Calu3 (cell line): Measurements from ENCODE around the gene EEF1G. TPM values are rescaled to one million over a fixed set of nuclear protein-coding genes. Genes with fewer than 3 reads are reported as not detected.

Experiments used
- BruUV-seq: library from RNA; stranded (reverse); fragments of 400-500 nt; replicated peaks from 2 replicates; lab custom pipeline; 2021; lab: Mats Ljungman, UMichigan
- CTCF ChIA-PET: fragments of 300-600 bp; sonication (Branson Sonifier 250); formaldehyde crosslinking; loops from one replicate; lab custom pipeline; 2022; ENCODE audit warnings: antibody characterized with exemption; lab: Charles Lee
- DNase-seq: peaks from one replicate; pipeline ENCODE4 v3.0.0; 2022
- H3K27ac Mint-ChIP-seq: one replicate; pipeline ENCODE4 v1.8.0; 2022; ENCODE audit warnings: mixed read lengths; ENCODE audit not compliant: unreplicated experiment
- H3K27me3 Mint-ChIP-seq: one replicate; pipeline ENCODE4 v1.8.0; 2022; ENCODE audit warnings: mixed read lengths; ENCODE audit not compliant: unreplicated experiment
- H3K36me3 Mint-ChIP-seq: one replicate; pipeline ENCODE4 v1.8.0; 2022; ENCODE audit warnings: mild to moderate bottlenecking, moderate library complexity, mixed read lengths; ENCODE audit not compliant: insufficient read depth, unreplicated experiment
- H3K4me1 Mint-ChIP-seq: one replicate; pipeline ENCODE4 v1.8.0; 2022; ENCODE audit warnings: mild to moderate bottlenecking, low read depth, mixed read lengths; ENCODE audit not compliant: unreplicated experiment
- H3K4me3 Mint-ChIP-seq: one replicate; pipeline ENCODE4 v1.8.0; 2022; ENCODE audit warnings: mild to moderate bottlenecking, low read depth, moderate library complexity, mixed read lengths; ENCODE audit not compliant: unreplicated experiment
- H3K9me3 Mint-ChIP-seq: one replicate; pipeline ENCODE4 v1.8.0; 2022; ENCODE audit warnings: low read depth, mixed read lengths; ENCODE audit not compliant: unreplicated experiment
- intact Hi-C: fragments of 100-400 bp; cut with micrococcal nuclease; formaldehyde crosslinking; loops from one replicate; pipeline ENCODE4 v1.10.0; 2022; ENCODE audit not compliant: unreplicated experiment
- total RNA-seq: library from RNA; stranded (reverse); gene quantifications from 2 replicates; pipeline ENCODE4 v1.2.3, GENCODE V29; 2022
- TF ChIP-seq, protein P1 (sequence below): fragments of 200-600 bp; IDR thresholded peaks from one replicate; pipeline ENCODE4 v1.8.0; 2022; ENCODE audit warnings: antibody characterized with exemption; ENCODE audit not compliant: unreplicated experiment

Gene EEF1G
- total RNA-seq, 1 experiment from 2014 or later, result 1,189 TPM

GRCh38 chr11:62536301-62536957 is 37.3 kb downstream of the EEF1G start:
- Mint-ChIP-seq H3K27ac (peak overlapping the region; percentile 46), H3K36me3 (peaks cover 78% of the 10 kb centered on the region), H3K4me3 (no peak overlapping the region), H3K9me3 (no peaks in the 10 kb centered on the region), H3K27me3 (no peaks in the 10 kb centered on the region), H3K4me1 (peaks cover 31% of the 10 kb centered on the region)
- TF ChIP-seq, protein P1, sequence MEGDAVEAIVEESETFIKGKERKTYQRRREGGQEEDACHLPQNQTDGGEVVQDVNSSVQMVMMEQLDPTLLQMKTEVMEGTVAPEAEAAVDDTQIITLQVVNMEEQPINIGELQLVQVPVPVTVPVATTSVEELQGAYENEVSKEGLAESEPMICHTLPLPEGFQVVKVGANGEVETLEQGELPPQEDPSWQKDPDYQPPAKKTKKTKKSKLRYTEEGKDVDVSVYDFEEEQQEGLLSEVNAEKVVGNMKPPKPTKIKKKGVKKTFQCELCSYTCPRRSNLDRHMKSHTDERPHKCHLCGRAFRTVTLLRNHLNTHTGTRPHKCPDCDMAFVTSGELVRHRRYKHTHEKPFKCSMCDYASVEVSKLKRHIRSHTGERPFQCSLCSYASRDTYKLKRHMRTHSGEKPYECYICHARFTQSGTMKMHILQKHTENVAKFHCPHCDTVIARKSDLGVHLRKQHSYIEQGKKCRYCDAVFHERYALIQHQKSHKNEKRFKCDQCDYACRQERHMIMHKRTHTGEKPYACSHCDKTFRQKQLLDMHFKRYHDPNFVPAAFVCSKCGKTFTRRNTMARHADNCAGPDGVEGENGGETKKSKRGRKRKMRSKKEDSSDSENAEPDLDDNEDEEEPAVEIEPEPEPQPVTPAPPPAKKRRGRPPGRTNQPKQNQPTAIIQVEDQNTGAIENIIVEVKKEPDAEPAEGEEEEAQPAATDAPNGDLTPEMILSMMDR, result no peak
- intact Hi-C loops, result no loop called here
- no TSS peak for BruUV-seq
- no peak for DNase-seq
- CTCF ChIA-PET, result no interaction called here

DNA sequence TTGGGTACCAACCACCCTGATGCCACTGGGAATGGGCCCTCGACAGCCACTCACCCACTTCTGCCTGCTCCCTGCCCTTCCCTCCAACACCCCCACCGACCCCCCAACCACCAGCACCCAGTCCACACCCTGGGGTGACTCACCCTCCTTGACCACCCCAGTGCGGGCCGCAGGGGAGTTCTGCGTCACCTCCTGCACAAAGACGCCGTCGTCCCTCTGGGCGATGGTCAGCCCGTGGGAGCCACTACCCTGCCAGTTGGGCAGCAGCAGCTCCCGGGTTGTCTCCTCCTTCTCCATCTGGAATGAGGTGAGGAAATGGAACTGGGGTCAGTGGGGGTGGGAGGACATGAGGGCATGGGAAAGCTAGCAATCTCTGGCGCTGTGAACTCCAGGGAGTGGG is 37.9 kb downstream of the EEF1G start:
- intact Hi-C loops, result no loop called here
- BruUV-seq, result no TSS peak
- Mint-ChIP-seq H3K4me1 (peaks cover 24% of the 10 kb centered on the region), H3K27ac (no peak overlapping the region), H3K4me3 (no peak overlapping the region), H3K9me3 (no peaks in the 10 kb centered on the region), H3K36me3 (peaks cover 78% of the 10 kb centered on the region), H3K27me3 (no peaks in the 10 kb centered on the region)
- CTCF ChIA-PET, result no interaction called here
- TF ChIP-seq, protein P1, result no peak
- no peak for DNase-seq

DNA sequence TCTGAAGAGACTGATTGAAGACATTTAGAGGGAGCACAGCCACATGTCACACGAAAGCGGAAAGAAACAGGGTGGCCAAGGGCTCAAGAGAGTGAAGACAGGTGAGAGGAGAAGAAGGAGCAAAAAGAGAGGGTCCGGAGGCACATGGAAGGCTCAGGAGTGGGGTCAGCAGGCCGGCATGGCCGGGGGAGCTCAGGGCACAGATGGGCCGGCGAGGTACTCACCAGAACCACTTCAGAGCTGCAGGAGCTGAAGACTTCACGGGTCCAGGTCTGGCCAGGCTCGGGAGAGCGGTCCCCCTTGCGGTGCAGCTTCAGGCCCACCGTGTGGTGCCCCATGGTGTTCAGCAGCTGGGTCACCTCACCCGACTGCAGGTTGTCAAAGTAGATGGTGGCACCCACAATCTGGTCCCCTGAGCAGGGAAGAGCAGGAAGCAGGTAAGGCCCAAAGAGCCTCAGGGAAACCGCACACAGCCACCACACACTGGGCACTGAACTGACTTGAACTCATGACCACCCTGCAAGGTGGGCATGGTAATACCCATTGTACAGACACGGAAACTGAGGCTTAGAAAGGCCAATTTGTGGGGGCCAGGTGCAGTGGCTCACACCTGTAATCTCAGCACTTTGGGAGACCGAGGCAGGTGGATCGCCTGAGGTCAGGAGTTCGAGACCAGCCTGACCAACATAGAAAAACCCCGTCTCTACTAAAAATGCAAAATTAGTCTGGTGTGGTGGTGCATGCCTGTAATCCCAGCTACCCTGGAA is 38.7 kb downstream of the EEF1G start:
- BruUV-seq, result no TSS peak
- DNase-seq, result no peak
- peaks cover 20% of the 10 kb centered on the region for H3K4me1 Mint-ChIP-seq
- H3K27me3 Mint-ChIP-seq, result no peaks in the 10 kb centered on the region
- CTCF ChIA-PET, result no interaction called here
- H3K27ac Mint-ChIP-seq, result no peak overlapping the region
- TF ChIP-seq, protein P1, result no peak
- H3K4me3 Mint-ChIP-seq, result no peak overlapping the region
- no peaks in the 10 kb centered on the region for H3K9me3 Mint-ChIP-seq
- intact Hi-C loops, result no loop called here
- peaks cover 87% of the 10 kb centered on the region for H3K36me3 Mint-ChIP-seq

DNA sequence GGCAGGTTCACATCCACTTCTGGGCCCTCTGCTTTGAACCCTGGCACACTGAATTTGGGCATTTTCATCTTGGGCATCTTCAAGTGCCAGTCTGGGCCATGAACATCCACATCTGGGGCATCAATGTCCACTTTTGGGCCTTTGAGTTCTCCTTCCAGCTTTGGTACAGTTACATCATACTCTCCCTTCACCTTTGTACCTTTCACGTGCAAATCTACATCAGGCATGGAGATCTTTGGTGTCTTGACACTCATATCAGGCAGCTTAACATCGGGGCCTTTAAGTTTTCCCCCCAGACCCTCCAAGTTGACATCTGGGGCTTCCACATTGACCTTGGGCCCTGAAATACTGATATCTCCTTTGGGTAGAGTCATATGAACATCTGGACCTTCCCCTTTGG is 41.6 kb downstream of the EEF1G start:
- Mint-ChIP-seq H3K36me3 (peaks cover 89% of the 10 kb centered on the region), H3K27me3 (no peaks in the 10 kb centered on the region), H3K9me3 (no peaks in the 10 kb centered on the region), H3K4me3 (no peak overlapping the region), H3K27ac (no peak overlapping the region), H3K4me1 (peaks cover 8% of the 10 kb centered on the region)
- DNase-seq, result no peak
- no TSS peak for BruUV-seq
- CTCF ChIA-PET, result interaction anchor here (0.7 kb wide), 1 partner anchor 154 kb away, joined by 3 read pairs; no protein-coding TSS in a partner anchor
- TF ChIP-seq, protein P1, result no peak
- intact Hi-C loops, result no loop called here
